NCI-H510A treated with DMSO at 0.1 percent for 48 hours (cell line): ENCODE data around the gene GARIN5B.
"Not testable (repeated sequence)": the region's sequence is repeated elsewhere in the genome, so short reads cannot be mapped to it uniquely, and the experiment has no call there.

ENCODE experiments used
- DNase-seq: peaks from one replicate; lab custom pipeline; 2025; lab: John Stamatoyannopoulos, UW

GARIN5B gene

DNA sequence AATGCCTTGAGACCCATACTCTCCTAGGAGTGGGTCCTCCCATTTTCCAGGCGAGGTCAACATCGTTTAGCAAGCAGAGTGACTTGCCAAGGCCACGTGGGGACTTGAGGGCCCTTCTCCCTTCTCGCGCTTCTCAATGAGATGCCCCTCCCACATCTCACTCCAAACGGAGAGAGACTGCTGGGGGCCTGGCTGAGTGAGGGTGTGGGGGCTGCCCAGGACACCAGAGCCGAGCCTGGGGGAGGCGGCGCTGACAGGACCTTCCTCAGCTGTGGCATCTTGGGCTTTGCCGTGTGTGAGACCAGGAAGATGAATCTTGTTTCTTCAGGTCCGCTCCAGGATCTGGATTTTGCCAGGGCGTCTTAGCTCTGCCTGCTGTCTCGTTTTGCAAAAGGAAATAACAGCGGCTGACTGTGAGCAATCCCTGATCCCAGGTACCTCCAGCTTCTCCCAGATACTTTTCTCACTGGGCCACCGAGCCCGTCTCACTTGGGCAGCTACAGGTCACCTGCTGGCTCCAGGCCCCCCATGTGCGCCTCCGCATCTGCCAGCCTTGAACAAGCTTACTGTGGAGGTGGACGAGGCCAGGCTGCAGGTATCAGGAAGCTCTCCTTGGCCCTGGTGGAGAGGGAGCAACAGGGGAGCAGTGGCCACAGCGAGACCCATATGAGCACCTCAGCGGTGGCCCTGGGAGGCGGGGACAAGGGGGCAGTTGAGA is 14.6 kb downstream of the GARIN5B start:
- DNase-seq = no peak

- no peak for DNase-seq
Measured at GRCh38 chr19:55347442-55348009, 15.5 kb downstream of the GARIN5B start.

- no peak for DNase-seq
Measured at GRCh38 chr19:55346725-55347441, 16.2 kb downstream of the GARIN5B start.

- no peak for DNase-seq
Measured at GRCh38 chr19:55345818-55346724, 17.0 kb downstream of the GARIN5B start.

DNA sequence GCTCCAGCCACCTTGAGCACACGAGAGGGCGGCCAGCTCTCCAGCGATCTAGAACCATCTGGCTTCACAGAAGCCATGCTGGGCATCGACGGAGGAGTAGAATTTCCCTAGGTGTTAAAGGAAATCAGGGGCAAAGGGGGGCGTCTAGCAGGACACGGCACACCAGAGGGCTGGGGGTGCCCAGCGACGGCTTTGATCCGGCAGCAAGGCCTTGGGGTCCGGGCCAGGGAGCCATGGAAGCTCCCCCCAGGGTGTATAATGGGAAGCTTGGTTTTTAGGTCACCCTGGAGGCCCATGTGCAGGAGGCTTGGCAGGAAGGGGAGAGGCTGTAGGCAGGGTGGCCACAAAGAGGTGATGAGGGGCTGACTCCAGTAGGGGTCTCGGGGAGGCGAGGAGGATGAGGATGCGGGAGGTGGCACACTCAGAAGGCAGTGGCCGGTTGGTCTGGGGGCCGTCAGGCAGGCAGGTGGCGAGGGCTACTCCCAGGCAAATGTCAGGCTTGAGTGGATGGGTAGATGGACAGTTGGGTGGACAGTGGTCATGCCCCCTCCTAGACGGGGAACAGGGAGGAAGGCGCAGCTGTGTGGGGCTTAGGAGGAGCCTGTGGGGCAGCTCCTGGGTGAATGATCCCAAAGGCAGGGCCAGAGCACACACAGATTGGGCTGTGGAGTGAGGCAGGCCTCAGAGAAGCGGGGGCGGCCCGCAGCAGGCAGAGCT is 17.8 kb downstream of the GARIN5B start:
- DNase-seq = no peak

DNA sequence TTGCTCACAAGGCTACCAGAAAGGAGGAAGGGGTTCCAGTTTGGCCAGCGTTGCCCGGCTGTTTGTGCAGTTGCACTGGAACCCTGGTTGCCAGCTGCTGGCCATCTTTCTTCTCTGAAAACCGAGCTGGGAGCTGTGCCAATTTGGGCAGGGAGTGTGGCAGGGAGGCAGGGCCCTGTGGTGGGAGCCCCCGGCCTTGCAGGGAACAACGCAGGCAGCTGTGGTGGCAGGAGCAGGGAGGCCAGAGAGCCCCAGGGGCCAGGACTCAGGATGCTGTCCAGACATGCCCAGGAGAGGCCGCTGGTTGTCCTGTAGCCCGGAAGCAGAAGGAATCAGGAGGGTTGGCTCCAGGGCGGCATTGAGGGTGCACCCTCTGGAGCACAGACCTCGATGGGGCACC is 18.6 kb downstream of the GARIN5B start:
- no peak for DNase-seq

- no peak for DNase-seq
Measured at GRCh38 chr19:55341595-55342531, 21.2 kb downstream of the GARIN5B start.

GRCh38 chr19:55341171-55341588 is 21.9 kb downstream of the GARIN5B start:
- peak; percentile 77 for DNase-seq

- DNase-seq = peak; percentile 77
Measured at GRCh38 chr19:55340784-55341147, 22.3 kb downstream of the GARIN5B start.

- DNase-seq = no peak
Measured at GRCh38 chr19:55339889-55340783, 22.9 kb downstream of the GARIN5B start.

DNA sequence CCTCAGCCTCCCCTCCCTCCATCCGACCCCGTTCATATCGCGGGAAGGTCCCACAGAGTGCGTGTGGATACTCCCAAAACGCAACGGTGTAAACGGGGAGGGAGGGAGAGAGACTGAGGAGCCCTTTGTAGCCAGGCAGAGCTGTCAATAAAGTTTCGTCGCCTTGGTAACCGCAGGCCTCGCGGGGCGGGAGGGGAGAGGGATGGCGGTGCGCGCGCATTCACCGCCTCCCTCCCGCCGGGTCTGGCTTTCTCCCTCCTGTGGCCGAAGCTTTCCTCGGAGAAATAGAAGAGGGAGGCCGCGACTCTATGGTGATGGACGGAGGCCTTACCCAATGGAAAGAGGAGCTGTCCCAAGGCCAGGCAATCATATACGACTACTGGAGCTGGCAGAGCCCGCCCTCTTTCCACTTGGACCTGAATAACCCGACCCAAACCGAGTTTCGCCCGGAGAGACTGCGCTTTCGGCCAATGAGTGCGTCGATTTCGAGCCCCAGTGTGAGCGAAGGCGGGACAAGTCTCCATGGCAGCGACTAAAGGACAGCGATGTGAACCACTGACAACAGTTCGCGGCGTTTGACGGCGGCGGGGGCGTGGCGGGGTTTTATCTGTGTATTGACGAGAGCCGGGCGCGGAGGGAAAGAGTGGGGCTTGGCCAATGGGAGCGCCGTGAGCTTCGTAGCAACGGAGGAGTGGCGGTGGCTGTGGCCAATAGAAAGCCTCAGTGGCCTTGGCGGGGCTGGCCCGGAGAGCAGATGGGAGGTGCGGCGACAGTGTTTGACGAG is 23.8 kb downstream of the GARIN5B start, which contains the start of gene KMT5C:
Gene KMT5C, plus strand, starts transcription at position 772 of the 784 bp plus-strand sequence. CDS start 2,061 bp downstream, outside the sequence.
- DNase-seq = peak; percentile 99

DNA sequence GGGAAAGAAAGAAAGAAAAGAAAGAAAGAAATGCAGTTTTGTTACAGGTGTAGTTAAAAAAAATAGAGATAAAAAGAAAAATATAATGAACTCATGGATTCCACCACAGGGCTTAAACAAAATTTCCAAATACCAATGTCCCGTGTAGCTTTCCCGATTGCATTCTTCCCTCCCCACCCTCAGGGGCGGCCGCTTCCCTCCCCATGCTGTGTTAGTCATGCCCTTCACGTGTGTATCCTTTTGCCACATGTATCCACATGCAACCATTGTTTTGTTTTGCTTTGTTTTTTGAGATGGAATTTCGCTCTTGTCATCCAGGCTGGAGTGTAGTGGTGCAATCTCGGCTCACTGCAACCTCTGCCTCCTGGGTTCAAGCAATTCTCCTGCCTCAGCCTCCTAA is 27.0 kb downstream of the GARIN5B start:
- no peak for DNase-seq

- no peak for DNase-seq
Measured at GRCh38 chr19:55333870-55334269, 29.2 kb downstream of the GARIN5B start.

GRCh38 chr19:55329791-55330190 is 33.3 kb downstream of the GARIN5B start:
- not testable (repeated sequence) for DNase-seq

GRCh38 chr19:55328774-55329318 is 34.2 kb downstream of the GARIN5B start:
- not testable (repeated sequence) for DNase-seq

DNA sequence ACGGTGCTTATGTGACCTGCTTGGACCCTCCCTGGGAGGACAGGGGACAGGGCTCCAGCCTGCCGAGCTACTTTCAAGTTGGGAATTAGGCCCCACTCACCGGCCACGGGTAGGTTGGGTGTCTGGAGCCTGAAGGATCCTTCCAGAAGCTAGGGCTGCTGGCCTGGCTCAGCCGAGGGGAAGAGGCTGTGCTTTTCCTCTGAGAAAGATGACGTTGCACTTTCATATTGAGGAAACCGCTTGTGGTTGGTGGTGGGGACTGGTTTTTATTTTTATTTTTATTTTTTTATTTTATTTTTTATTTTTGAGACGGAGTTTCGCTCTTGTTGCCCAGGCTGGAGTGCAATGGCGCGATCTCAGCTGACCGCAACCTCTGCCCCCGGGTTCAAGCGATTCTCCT is 37.9 kb downstream of the GARIN5B start, which contains the start of gene TMEM150B:
Gene TMEM150B, minus strand, starts transcription at position 170 of the 400 bp plus-strand sequence. CDS start 4,305 bp downstream, outside the sequence.
- DNase-seq = no peak

GRCh38 chr19:55324662-55325061 is 38.4 kb downstream of the GARIN5B start:
- no peak for DNase-seq
